HG03432 (cell line): ENCODE data around the gene TP53I13.

Experiments used
- ATAC-seq: cut with Tn5 transposase; IDR thresholded peaks from one replicate; pipeline ENCODE4 v1.9.1; 2021; ENCODE audit warnings: mild to moderate bottlenecking, moderate library complexity; ENCODE audit not compliant: unreplicated experiment

TP53I13 gene

GRCh38 chr17:29567304-29567553 is 1.3 kb upstream of the TP53I13 start:
- ATAC-seq: no peak

GRCh38 chr17:29567554-29568330 is 759 bp upstream of the TP53I13 start:
- peak; percentile 39 for ATAC-seq

- ATAC-seq: no peak
These were observed 897 bp downstream of the TP53I13 start for GRCh38 chr17:29569245-29569950.

- ATAC-seq: no peak
These were observed 2.0 kb downstream of the TP53I13 start for GRCh38 chr17:29570521-29570920.

- no peak for ATAC-seq
These were observed 3.0 kb downstream of the TP53I13 start for GRCh38 chr17:29571486-29571882.

GRCh38 chr17:29571883-29572681 is 3.6 kb downstream of the TP53I13 start:
- no peak for ATAC-seq

GRCh38 chr17:29572691-29573557 is 4.4 kb downstream of the TP53I13 start:
- no peak for ATAC-seq

- ATAC-seq: no peak
These were observed 5.0 kb downstream of the TP53I13 start for GRCh38 chr17:29573558-29573869.

- ATAC-seq: no peak
These were observed 5.6 kb downstream of the TP53I13 start for GRCh38 chr17:29573871-29574731.

- no peak for ATAC-seq
These were observed 6.4 kb downstream of the TP53I13 start for GRCh38 chr17:29574732-29575510.

GRCh38 chr17:29575511-29576213 is 7.2 kb downstream of the TP53I13 start:
- no peak for ATAC-seq

- ATAC-seq: no peak
These were observed 7.9 kb downstream of the TP53I13 start for GRCh38 chr17:29576214-29577000.

GRCh38 chr17:29577001-29577370 is 8.5 kb downstream of the TP53I13 start:
- no peak for ATAC-seq

- ATAC-seq: no peak
These were observed 9.1 kb downstream of the TP53I13 start for GRCh38 chr17:29577385-29578211.

- no peak for ATAC-seq
These were observed 10.4 kb downstream of the TP53I13 start for GRCh38 chr17:29578626-29579485.
